ENCODE data around the gene LIN9.

Gene LIN9

GRCh38 chr1:226186124-226187018, 122.6 kb downstream of the LIN9 start, which contains the start of gene ACBD3:
ACBD3 (minus strand) TSS chr1:226186741; CDS start chr1:226186675, 66 bp downstream.
- Histone ChIP-seq H3K27ac (ENCODE audit: low read length) (peak within 1 kb of the TSS; percentile 91), H3K9me3 (ENCODE audit: control insufficient read depth in 1 of 2, low read length in 2 of 2) (no peaks in the 10 kb centered on the region), H3K27me3 (ENCODE audit: low read depth, low read length) (no peaks in the 10 kb centered on the region), H3K36me3 (ENCODE audit: control insufficient read depth in 1 of 2, insufficient read depth in 2 of 2, low read length in 2 of 2) (peaks cover 2 to 13% of the 10 kb centered on the region in 2 donors), H3K4me3 (ENCODE audit: low read depth in 1 of 2, low read length in 2 of 2) (peak within 1 kb of the TSS; percentile 91 to 95), H3K4me1 (ENCODE audit: control insufficient read depth in 1 of 2, insufficient read depth in 2 of 2, low read length in 2 of 2) (peaks cover 0 to 40% of the 10 kb centered on the region in 2 donors)

- Histone ChIP-seq H3K27me3 (ENCODE audit: low read depth, low read length) (no peaks in the 10 kb centered on the region), H3K4me1 (ENCODE audit: control insufficient read depth in 1 of 2, insufficient read depth in 2 of 2, low read length in 2 of 2) (peaks cover 0 to 46% of the 10 kb centered on the region in 2 donors), H3K9me3 (ENCODE audit: control insufficient read depth in 1 of 2, low read length in 2 of 2) (no peaks in the 10 kb centered on the region), H3K27ac (ENCODE audit: low read length) (peak overlapping the region; percentile 85), H3K4me3 (ENCODE audit: low read depth in 1 of 2, low read length in 2 of 2) (peak overlapping the region; percentile 91 to 95), H3K36me3 (ENCODE audit: control insufficient read depth in 1 of 2, insufficient read depth in 2 of 2, low read length in 2 of 2) (peaks cover 5 to 13% of the 10 kb centered on the region in 2 donors)
Observed at GRCh38 chr1:226185141-226186036, 123.6 kb downstream of the LIN9 start.

DNA sequence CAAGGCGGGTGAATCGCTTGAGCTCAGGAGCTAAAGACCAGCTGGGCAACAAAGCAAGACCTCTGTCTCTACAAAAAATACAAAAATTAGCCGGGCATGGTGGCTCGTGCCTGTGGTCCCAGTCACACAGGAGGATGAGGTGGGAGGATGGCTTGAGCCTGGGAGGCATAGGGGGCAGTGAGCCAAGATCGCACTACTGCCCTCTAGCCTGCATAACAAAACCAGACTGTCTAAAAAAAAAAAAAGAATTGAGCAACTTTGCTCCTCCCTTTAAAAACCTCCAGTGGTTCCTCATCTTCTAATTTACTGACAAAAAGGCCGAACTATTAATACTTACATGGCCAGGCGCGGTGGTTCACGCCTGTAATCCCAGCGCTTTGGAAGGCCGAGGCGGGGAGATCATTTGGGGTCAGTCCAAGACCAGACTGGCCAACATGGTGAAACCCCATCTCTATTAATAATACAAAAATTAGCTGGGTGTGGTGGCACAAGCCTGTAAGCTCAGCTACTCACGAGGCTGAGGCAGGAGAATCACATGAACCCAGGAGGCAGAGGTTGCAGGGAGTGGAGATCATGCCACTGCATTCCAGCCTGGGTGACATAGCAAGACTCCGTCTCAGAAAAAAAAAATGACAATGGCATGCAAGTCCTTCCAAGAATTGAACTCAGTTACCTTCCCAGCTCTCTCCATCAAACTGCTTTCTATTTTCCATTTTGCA, 126.8 kb downstream of the LIN9 start:
- Histone ChIP-seq H3K27ac (ENCODE audit: low read length) (no peak overlapping the region), H3K4me3 (ENCODE audit: low read depth in 1 of 2, low read length in 2 of 2) (no peak overlapping the region), H3K27me3 (ENCODE audit: low read depth, low read length) (no peaks in the 10 kb centered on the region), H3K9me3 (ENCODE audit: control insufficient read depth in 1 of 2, low read length in 2 of 2) (no peaks in the 10 kb centered on the region), H3K4me1 (ENCODE audit: control insufficient read depth in 1 of 2, insufficient read depth in 2 of 2, low read length in 2 of 2) (peaks cover 0 to 49% of the 10 kb centered on the region in 2 donors), H3K36me3 (ENCODE audit: control insufficient read depth in 1 of 2, insufficient read depth in 2 of 2, low read length in 2 of 2) (peaks cover 5 to 13% of the 10 kb centered on the region in 2 donors)
